SK-MEL-5 (cell line): ENCODE data around the gene PRR29. TPM values are rescaled to one million over a fixed set of nuclear protein-coding genes. Genes with fewer than 3 reads are reported as not detected.
"Not testable (repeated sequence)": the region's sequence is repeated elsewhere in the genome, so short reads cannot be mapped to it uniquely, and the experiment has no call there.

Experiments
- DNase-seq: peaks from one replicate; pipeline ENCODE4 v3.0.0-alpha.2; 2016; ENCODE audit warnings: low read depth, low spot score
- in situ Hi-C: cut with HindIII; loops from 2 replicates; pipeline ENCODE4 v1.10.0; 2016; ENCODE audit warnings: low sequenced_read_pairs, high pct_unique_total_duplicates, low pct_unique_long_range_greater_than_20kb
- total RNA-seq: library from RNA; depleted of rRNA; stranded (reverse); fragments of >200 nt; shearing (Covaris generic); gene quantifications from 2 replicates; pipeline ENCODE4 v1.2.3, GENCODE V29; 2014

Gene PRR29
- total RNA-seq, 1 experiment from 2014 or later: not detected

- in situ Hi-C loops: no loop called here
- no peak for DNase-seq
Measured at GRCh38 chr17:64004218-64004770, 6.1 kb downstream of the PRR29 start.

GRCh38 chr17:64004903-64005733 lies 7.0 kb downstream of the PRR29 start:
- in situ Hi-C loops: no loop called here
- no peak for DNase-seq

- in situ Hi-C loops: no loop called here
- no peak for DNase-seq
Measured at GRCh38 chr17:64005734-64006167, 7.6 kb downstream of the PRR29 start.

GRCh38 chr17:64006361-64007088 lies 8.4 kb downstream of the PRR29 start:
- in situ Hi-C loops: no loop called here
- no peak for DNase-seq

- in situ Hi-C loops: not testable (repeated sequence)
Measured at GRCh38 chr17:64007089-64007837, 9.1 kb downstream of the PRR29 start.

GRCh38 chr17:64007838-64008282 lies 9.7 kb downstream of the PRR29 start:
- no peak for DNase-seq
- in situ Hi-C loops: no loop called here

More at GRCh38 chr17:64007089-64007837, 9.1 kb downstream of the PRR29 start:
- DNase-seq: not testable (repeated sequence)

- in situ Hi-C loops: no loop called here
- no peak for DNase-seq
Measured at GRCh38 chr17:64008346-64008745, 10.2 kb downstream of the PRR29 start.

- no peak for DNase-seq
- in situ Hi-C loops: no loop called here
Measured at GRCh38 chr17:64008830-64009229, 10.7 kb downstream of the PRR29 start.

- in situ Hi-C loops: no loop called here
- DNase-seq: no peak
Measured at GRCh38 chr17:64009571-64010402, 11.6 kb downstream of the PRR29 start.

- in situ Hi-C loops: no loop called here
- no peak for DNase-seq
Measured at GRCh38 chr17:64015447-64015846, 17.3 kb downstream of the PRR29 start.

GRCh38 chr17:64016231-64016784 lies 18.2 kb downstream of the PRR29 start:
- in situ Hi-C loops: no loop called here
- DNase-seq: no peak

GRCh38 chr17:64016974-64017373 lies 18.8 kb downstream of the PRR29 start:
- no peak for DNase-seq
- in situ Hi-C loops: no loop called here

- in situ Hi-C loops: no loop called here
- no peak for DNase-seq
Measured at GRCh38 chr17:64017381-64017980, 19.3 kb downstream of the PRR29 start.

- DNase-seq, in situ Hi-C loops: not testable (repeated sequence)
Measured at GRCh38 chr17:64019551-64019961, 21.4 kb downstream of the PRR29 start.

- in situ Hi-C loops: no loop called here
- no peak for DNase-seq
Measured at GRCh38 chr17:64020056-64020766, 22.1 kb downstream of the PRR29 start, which contains the start of gene ICAM2. TSS of gene ICAM2 (minus strand) at chr17:64020633. CDS start at chr17:64006691, 13,942 bp downstream.

- in situ Hi-C loops: no loop called here
- DNase-seq: no peak
Measured at GRCh38 chr17:64022611-64023063, 24.5 kb downstream of the PRR29 start.
